ENCODE results near the gene STT3B. TPM values are rescaled to one million over a fixed set of nuclear protein-coding genes. Genes with fewer than 3 reads are reported as not detected.

STT3B gene
- total and polyA plus RNA-seq, 2 of the 13 experiments (the other 11 are each of a cell fraction or from before 2014, with no cell fraction given): 85.0 to 205 TPM

DNA sequence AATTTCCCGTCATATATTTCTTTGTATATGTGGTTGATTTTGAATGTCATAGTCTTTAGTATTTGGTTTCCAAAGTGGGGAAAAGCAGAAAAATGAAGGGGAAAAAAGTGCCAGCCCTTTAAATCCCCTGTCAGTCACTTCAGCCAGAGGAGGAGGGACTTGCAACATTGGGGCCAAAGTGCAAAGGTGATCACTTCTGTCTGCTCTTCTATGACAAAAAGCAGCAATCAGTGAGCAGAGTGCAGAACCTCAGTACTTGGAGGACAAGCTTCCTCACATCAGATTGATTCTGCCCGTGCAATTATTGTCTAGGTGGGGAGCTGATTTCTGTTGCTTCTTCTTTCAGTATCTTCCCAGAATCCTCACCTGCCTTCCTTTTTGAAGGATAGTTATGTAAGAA lies 60.0 kb downstream of the STT3B start (continued):
- TF ChIP-seq, protein P1, sequence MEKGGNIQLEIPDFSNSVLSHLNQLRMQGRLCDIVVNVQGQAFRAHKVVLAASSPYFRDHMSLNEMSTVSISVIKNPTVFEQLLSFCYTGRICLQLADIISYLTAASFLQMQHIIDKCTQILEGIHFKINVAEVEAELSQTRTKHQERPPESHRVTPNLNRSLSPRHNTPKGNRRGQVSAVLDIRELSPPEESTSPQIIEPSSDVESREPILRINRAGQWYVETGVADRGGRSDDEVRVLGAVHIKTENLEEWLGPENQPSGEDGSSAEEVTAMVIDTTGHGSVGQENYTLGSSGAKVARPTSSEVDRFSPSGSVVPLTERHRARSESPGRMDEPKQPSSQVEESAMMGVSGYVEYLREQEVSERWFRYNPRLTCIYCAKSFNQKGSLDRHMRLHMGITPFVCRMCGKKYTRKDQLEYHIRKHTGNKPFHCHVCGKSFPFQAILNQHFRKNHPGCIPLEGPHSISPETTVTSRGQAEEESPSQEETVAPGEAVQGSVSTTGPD (CRISPR knock-in tag; IDR thresholded peaks at IDR 0.05): no peak
- TF ChIP-seq NFE2L1 (CRISPR knock-in tag; IDR thresholded peaks at IDR 0.05; ENCODE audit: borderline replicate concordance): no peak
- no peak for TF ChIP-seq U2AF2 (IDR thresholded peaks at IDR 0.05; ENCODE audit: low read depth, low read length)
- no peak for TF ChIP-seq MXD4 (CRISPR knock-in tag; IDR thresholded peaks at IDR 0.05)
- TF ChIP-seq, protein P2, sequence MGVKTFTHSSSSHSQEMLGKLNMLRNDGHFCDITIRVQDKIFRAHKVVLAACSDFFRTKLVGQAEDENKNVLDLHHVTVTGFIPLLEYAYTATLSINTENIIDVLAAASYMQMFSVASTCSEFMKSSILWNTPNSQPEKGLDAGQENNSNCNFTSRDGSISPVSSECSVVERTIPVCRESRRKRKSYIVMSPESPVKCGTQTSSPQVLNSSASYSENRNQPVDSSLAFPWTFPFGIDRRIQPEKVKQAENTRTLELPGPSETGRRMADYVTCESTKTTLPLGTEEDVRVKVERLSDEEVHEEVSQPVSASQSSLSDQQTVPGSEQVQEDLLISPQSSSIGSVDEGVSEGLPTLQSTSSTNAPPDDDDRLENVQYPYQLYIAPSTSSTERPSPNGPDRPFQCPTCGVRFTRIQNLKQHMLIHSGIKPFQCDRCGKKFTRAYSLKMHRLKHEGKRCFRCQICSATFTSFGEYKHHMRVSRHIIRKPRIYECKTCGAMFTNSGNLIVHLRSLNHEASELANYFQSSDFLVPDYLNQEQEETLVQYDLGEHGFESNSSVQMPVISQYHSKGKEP (CRISPR knock-in tag; IDR thresholded peaks at IDR 0.05): no peak
- TF ChIP-seq, protein P3, sequence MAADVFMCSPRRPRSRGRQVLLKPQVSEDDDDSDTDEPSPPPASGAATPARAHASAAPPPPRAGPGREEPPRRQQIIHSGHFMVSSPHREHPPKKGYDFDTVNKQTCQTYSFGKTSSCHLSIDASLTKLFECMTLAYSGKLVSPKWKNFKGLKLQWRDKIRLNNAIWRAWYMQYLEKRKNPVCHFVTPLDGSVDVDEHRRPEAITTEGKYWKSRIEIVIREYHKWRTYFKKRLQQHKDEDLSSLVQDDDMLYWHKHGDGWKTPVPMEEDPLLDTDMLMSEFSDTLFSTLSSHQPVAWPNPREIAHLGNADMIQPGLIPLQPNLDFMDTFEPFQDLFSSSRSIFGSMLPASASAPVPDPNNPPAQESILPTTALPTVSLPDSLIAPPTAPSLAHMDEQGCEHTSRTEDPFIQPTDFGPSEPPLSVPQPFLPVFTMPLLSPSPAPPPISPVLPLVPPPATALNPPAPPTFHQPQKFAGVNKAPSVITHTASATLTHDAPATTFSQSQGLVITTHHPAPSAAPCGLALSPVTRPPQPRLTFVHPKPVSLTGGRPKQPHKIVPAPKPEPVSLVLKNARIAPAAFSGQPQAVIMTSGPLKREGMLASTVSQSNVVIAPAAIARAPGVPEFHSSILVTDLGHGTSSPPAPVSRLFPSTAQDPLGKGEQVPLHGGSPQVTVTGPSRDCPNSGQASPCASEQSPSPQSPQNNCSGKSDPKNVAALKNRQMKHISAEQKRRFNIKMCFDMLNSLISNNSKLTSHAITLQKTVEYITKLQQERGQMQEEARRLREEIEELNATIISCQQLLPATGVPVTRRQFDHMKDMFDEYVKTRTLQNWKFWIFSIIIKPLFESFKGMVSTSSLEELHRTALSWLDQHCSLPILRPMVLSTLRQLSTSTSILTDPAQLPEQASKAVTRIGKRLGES (CRISPR knock-in tag; IDR thresholded peaks at IDR 0.05; ENCODE audit: borderline replicate concordance): no peak
- TF ChIP-seq NFE2 (CRISPR knock-in tag; IDR thresholded peaks at IDR 0.05): no peak
- no peak for TF ChIP-seq ELF1 (CRISPR knock-in tag; IDR thresholded peaks at IDR 0.05)
- TF ChIP-seq NR1H2 (CRISPR knock-in tag; IDR thresholded peaks at IDR 0.05; ENCODE audit: borderline replicate concordance, low read depth): no peak
- TF ChIP-seq ZSCAN12 (CRISPR knock-in tag; IDR thresholded peaks at IDR 0.05): no peak
- TF ChIP-seq ZNF496 (CRISPR knock-in tag; IDR thresholded peaks at IDR 0.05; ENCODE audit: insufficient replicate concordance): no peak
- TF ChIP-seq ZNF264 (CRISPR knock-in tag; IDR thresholded peaks at IDR 0.05): no peak
- TF ChIP-seq SOX5 (CRISPR knock-in tag; IDR thresholded peaks at IDR 0.05; ENCODE audit: borderline replicate concordance): peak; percentile 50; the same call in 1 of the 2 replicates
- no peak for TF ChIP-seq KDM1A (CRISPR knock-in tag; IDR thresholded peaks at IDR 0.05)
- TF ChIP-seq HNRNPH1 (optimal IDR thresholded peaks at IDR 0.05; ENCODE audit: low read depth, low read length): no peak
- TF ChIP-seq U2AF1 (optimal IDR thresholded peaks at IDR 0.05; ENCODE audit: low read depth, low read length): no peak
- TF ChIP-seq, protein P4, sequence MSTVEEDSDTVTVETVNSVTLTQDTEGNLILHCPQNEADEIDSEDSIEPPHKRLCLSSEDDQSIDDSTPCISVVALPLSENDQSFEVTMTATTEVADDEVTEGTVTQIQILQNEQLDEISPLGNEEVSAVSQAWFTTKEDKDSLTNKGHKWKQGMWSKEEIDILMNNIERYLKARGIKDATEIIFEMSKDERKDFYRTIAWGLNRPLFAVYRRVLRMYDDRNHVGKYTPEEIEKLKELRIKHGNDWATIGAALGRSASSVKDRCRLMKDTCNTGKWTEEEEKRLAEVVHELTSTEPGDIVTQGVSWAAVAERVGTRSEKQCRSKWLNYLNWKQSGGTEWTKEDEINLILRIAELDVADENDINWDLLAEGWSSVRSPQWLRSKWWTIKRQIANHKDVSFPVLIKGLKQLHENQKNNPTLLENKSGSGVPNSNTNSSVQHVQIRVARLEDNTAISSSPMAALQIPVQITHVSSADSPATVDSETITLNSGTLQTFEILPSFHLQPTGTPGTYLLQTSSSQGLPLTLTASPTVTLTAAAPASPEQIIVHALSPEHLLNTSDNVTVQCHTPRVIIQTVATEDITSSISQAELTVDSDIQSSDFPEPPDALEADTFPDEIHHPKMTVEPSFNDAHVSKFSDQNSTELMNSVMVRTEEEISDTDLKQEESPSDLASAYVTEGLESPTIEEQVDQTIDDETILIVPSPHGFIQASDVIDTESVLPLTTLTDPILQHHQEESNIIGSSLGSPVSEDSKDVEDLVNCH (CRISPR knock-in tag; IDR thresholded peaks at IDR 0.05): no peak
- no peak for TF ChIP-seq CBX1 (IDR thresholded peaks at IDR 0.05; ENCODE audit: low read depth)
- TF ChIP-seq ZNF615 (CRISPR knock-in tag; IDR thresholded peaks at IDR 0.05; ENCODE audit: borderline replicate concordance): no peak
- peak; percentile 88 for TF ChIP-seq POGZ (CRISPR knock-in tag; IDR thresholded peaks at IDR 0.05)
- TF ChIP-seq AGO1 (IDR thresholded peaks at IDR 0.05; ENCODE audit: low read depth, low read length, poor library complexity, severe bottlenecking): no peak
- TF ChIP-seq TCF12 (IDR thresholded peaks at IDR 0.05): no peak
- no peak for TF ChIP-seq TCF12 (CRISPR knock-in tag; IDR thresholded peaks at IDR 0.05)
- TF ChIP-seq ZNF230 (CRISPR knock-in tag; IDR thresholded peaks at IDR 0.05): no peak
- 0 out of 2 replicates have a peak, but pooled peaks have one; percentile 23 for TF ChIP-seq KMT2A (CRISPR knock-in tag; IDR thresholded peaks at IDR 0.05)
